ENCODE data around the gene SIX2.

GRCh38 chr2:45049569-45050336 lies 40.5 kb upstream of the SIX2 start:
- TF ChIP-seq CTCF (IDR thresholded peaks at IDR 0.05) (no peak), EP300 (IDR thresholded peaks at IDR 0.05) (no peak), POLR2AphosphoS5 (IDR thresholded peaks at IDR 0.05) (no peak)
